HG02610 (cell line): Measurements from ENCODE around the gene KIAA1328.
"Not testable (repeated sequence)": the region's sequence is repeated elsewhere in the genome, so short reads cannot be mapped to it uniquely, and the experiment has no call there.

ENCODE experiments used
- ATAC-seq: cut with Tn5 transposase; IDR thresholded peaks from one replicate; pipeline ENCODE4 v1.9.1; 2021; ENCODE audit warnings: mild to moderate bottlenecking, moderate library complexity; ENCODE audit not compliant: unreplicated experiment

Gene KIAA1328

DNA sequence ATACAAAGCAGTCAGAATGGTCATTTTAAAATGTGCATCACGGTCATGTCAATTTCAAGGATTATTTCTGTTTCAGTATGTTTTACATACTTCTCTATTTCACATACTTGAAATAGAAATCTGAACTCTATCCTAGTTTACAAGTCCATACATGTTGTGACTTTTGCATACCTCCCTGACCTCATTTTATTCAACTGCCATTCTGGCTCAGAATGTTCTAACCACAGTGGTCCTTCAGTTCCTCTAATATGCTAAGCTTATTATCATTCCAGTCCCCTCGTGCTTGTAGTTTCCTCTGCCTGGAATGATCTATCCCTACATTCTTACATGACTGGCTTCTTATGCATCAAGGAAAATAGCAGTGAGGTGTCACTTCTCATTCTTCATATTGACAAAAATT lies 295.6 kb downstream of the KIAA1328 start:
- peak; percentile 70 for ATAC-seq

DNA sequence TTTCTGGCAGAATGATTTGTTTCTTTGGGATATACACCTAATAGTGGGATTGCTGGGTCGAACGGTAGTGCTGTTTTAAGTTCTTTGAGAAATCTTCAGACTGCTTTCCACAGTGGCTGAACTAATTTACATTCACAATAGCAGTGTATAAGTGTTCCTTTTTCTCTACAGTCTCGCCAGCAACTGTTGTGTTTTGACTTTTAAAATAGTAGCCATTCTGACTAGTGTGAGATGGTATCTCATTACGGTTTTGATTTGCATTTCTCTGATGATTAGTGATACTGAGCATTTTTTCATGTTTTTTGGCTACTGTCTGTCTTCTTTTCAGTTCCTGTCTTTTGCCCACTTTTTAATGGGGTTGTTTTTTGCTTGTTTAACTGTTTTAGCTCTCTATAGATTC lies 306.2 kb downstream of the KIAA1328 start:
- ATAC-seq = no peak

DNA sequence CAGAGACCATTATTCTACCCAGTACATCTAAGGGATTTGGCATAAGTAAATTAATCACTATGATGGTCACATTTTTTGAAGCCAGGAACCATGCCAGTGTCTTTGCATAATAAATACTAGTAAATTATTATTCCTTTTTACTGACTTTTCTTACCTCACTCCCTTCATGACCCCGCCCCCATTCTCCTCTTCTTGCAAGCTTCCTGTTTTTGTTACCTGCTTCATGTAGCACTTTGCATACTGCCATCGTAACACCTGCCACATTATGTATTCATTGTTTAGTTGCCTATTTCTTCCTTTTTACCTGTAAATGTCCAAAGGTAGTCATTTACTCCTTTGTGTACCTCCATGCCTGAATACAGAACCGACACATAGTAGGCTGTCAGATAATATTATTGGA lies 309.5 kb downstream of the KIAA1328 start:
- ATAC-seq = no peak

DNA sequence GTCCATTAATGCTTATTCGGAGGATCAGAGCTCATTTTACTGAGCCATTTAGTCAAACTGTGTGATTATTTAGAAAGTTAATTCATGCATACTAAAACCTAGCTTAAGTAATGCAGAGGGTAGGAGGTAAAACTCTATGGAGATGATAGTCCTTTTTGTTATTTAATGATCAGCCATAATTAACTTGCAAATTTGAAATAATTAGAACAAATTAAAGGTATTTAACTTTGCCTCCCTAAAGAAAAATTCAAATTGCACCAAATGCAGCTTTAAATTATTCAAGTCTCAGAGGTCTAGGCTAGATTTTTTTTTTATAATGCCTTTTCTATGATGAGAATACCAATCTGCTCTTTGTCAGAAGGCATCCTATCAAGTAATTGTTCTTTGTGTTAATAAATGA lies 310.9 kb downstream of the KIAA1328 start:
- ATAC-seq = no peak

DNA sequence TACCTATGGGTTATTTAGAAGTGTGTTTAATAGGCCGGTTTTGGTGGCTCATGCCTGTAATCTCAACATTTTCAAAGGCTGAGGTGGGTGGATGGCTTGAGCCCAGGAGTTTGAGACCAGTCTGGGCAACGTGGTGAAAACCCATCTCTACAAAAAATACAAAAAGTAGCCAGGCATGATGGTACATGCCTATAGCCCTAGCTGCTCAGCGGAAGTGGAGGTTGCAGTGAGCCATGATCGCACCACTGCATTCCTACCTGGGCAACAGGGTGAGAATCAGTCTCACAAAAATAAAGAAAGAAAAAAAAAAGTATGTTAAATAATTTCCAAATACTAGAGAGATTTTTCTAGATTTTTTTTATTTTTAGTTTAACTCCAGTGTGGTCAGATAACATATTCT lies 316.0 kb downstream of the KIAA1328 start:
- ATAC-seq = no peak

DNA sequence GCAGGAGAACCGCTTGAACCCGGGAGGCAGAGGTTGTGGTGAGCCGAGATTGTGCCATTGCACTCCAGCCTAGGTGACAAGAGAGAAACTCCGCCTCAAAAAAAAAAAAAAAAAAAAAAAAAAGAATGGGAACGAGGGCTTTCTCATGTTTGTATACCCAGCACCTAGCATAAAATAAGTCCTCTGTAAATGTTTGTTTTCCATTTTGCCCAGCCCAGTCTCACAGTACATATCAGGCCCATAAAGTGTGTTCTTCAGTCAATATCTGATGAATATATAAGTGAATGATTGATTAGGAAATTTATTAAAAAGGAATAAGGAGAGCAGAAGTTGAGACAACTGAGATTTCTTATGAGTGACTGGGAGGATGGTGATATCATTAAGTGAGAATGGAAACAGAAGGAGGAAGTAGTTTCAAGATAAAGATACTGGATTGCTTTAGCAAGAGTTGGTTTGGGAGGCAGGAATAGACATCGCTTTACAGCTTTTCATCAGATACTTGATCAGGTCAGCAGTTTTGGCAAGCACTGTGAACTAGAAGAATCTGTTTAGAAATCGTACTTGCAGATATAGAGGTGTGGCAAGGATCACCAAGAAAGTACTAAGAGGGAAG lies 327.5 kb downstream of the KIAA1328 start:
- no peak for ATAC-seq

DNA sequence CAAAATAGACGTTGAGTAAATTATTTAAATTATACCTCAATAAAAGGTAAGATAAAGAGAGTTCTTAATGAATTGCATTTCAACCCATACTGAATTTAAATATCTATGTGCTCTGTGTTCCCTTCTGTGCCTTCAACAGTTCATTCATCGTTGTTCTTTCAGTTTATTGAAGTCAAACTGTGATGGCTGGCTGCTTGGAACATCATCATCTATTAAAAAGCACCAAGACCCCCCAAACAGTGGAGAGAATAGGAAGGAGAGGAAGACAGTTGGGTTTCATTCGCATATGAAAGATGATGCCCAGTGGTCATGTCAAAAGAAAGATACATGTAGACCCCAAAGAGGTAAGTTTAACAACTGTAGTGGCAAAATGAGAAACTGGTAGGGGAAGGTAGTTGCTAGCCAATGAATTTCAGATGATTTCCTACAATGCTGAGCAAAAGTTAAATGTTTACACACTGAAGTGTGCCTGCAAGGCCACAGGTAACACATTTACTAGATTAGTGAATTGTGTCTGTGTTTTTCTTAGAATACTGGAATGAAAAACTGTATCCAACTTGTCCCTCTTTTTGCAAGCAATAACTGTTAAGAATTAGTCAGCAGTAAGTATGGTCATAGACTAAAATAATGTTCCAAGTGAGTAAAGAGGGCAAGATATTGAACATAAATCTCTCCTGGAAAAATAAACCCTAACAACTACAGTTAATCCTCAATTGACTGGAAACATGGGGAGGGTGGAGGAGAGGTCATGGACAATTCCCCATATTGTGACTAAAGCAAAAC lies 331.3 kb downstream of the KIAA1328 start:
- no peak for ATAC-seq

DNA sequence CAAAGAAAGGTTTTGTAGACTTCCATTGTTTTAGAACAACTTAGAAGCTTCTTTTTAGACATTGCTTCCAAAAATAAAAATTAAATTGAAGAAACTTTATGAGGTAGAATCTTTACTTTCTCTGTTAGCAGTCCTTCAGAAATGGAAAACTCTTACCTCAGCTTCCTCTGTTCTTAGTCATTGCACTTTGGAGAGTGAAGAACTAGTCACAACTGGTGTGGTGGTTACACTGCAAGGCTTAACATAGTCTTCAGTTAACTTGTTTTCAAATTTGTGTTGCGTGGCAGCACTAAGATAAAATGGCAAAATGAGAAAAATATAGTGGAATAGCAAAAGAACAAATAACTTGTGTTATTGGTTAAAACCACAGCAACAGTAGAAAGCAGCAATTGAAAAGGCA lies 332.6 kb downstream of the KIAA1328 start:
- ATAC-seq = no peak

DNA sequence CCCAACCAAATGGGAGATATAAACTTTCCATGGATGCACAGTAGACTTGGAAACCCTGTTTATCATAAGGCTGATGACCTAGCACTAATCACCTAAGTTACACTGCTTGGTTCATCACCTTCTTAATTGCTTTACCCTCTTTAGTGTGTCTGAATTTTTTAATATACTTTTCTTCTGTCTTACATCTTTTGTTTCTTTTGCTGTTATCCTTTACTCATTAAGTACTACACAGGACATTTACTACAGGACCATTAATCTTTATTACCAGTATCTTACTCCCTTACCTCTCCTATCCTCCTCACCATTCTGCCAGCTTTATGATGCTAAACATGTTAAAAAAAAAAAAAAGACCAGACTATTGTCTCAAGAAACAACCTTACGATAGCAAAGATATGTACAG lies 333.6 kb downstream of the KIAA1328 start:
- no peak for ATAC-seq

DNA sequence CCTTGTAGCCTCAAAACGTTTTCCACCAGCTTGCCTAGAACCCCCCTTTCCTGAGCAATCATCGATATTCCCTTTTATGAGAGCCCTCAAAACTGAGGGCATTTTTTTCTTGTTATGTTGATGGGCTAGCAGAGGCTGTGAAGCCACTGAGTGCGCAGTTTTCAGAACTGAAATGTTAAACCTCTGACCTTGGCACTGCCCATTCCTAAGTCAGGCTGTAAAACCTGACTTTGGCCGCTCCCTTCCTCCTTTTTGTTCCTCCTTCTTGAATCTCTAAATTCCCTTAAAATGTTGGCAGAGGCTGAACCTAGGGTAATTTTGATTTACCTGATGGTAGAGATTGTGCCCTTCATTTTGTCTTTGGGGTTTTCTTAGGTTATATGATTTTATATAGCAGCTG lies 334.2 kb downstream of the KIAA1328 start:
- no peak for ATAC-seq

DNA sequence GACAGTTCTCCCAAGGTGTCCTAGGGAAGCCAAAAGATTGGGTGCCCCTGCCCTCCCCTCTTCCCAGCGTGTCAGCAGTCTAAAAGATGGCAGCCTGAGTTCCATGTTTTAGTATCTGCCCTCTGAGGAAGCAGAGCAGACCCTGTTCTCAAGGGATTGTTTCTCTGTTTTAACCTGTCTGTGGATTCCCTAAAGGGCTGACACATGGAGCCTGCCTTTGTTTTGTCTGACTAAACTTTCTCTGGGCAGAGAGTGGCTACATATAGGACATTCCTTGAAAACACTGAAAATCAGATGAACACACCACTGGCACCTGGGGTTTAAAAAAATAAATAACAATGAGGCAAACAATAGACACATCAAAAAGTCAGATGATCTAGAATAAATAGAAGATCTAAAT lies 337.6 kb downstream of the KIAA1328 start:
- no peak for ATAC-seq

DNA sequence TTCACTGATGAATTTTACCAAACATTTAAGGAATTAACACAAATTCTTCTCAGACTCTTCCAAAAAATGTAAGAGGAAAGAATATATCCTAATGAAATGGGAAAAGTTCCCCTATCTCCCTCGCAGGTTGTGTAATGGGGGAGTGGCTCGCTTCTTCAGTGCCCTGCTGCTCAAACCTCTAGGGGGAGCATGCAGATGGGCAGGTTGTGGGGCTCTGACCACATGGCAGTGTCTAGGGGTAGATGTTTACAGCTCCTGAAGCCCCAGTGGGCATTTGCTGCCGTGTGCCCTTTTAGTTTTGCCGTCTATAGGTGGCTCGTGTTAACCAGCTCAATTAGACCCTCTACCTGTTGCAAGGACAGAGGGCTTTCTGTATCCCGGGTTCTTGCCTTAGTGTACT lies 338.0 kb downstream of the KIAA1328 start:
- not testable (repeated sequence) for ATAC-seq

DNA sequence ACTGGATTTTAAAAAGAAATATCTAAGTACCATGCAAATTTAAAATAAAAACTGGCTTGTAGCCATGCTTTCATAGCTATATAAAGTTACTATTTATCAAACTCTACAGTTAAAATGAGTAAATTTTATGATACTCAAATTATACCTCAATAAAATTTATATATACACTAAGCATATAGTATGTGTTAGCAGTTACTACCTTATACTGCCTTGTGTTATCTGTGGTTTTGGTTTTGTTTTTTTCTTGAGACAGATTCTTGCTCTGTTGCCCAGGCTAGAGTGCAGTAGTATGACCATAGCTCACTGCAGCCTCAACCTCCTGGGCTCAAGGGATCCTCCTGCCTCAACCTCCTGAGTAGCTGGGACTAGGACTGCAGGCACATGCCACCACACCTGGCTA lies 342.1 kb downstream of the KIAA1328 start:
- no peak for ATAC-seq

DNA sequence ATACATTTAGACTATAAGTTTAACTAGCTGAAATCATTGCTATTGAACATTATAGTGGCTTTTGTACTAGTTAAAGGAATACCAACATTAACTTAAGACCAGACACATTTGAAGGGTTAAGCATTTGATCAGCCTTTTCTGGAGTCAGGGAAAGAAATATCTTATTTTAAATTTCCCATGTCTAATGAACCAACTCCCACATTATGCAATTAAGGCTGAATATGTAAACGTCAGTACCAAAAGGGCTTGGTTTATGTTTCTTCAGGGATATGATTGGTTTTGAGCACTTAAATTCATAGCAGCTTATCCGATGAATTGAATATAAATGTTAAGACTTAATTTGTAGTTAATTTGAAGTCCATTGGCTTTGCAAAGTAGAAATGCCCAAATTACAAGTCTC lies 344.5 kb downstream of the KIAA1328 start:
- no peak for ATAC-seq

DNA sequence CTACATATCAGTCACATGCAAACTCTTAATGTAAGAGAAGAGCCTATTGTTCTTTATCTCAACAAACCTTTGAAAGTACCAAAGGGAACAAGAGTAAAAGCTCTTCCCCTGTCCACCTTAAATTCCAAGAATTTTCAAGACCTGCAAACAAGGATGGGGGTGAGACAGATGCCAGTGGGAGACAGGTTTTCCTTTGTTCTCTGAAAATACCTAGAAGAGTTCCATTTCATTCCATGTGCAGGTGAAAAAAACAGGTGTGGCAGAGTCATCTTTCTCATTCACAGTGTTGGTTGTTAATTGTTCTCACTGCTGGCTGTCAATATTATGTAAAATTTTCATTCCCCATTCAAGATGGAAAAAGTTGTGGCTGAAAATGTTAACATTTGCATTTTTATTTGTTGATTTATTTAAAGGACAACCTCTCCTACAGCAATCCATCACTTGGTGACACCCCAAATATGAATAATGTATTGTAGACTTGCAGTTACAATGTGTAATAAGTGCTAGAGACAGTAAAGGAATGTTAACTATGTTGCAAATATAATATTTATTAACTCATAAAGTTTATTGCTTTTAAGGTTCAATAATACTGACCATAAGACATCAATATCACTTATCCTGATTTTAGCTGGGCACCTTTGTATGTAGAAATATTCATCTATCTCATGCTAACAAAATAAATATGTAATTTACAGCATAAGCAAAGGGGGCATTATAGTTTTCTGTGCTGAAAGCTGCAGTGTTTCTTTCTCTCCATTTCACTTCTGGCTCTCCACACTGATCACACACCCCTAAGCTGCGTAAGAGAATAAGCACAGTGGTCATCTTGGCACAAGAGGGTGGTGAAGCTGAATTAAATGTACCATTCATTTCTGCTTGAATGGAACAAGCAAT lies 347.0 kb downstream of the KIAA1328 start:
- no peak for ATAC-seq

DNA sequence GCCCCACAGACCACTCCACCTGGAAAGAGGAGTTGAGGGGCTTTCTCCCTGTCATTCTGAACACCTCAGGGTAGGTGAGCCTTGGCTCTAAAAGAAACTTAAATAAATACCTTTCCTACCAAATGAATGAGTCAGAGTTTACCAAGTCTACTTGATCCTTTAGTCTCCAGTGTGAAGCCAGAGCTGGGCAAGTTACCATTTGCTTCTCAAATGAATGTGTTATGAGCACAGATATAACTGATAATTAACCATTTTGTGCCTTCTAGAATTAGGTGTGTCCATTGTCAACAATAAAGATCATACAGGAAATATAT lies 347.7 kb downstream of the KIAA1328 start:
- no peak for ATAC-seq

DNA sequence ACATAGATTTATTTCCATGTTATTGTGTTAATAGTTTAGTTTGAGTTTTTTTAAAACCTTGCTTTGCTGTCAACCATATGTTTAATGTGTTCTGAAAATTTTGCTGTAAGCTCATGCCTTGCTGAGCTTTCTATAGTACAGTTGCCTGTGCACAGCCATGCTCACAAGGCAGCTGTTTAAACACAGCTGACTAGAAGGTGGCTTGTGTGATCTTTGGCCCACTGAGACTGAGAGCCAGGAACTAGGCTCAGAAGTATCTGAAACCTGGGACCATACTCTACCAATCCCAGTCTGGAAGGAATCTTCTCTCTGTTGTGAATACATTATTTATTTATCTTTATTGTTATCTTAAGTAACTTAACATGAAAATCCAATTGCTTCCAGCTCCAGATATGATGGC lies 350.5 kb downstream of the KIAA1328 start:
- ATAC-seq = no peak

DNA sequence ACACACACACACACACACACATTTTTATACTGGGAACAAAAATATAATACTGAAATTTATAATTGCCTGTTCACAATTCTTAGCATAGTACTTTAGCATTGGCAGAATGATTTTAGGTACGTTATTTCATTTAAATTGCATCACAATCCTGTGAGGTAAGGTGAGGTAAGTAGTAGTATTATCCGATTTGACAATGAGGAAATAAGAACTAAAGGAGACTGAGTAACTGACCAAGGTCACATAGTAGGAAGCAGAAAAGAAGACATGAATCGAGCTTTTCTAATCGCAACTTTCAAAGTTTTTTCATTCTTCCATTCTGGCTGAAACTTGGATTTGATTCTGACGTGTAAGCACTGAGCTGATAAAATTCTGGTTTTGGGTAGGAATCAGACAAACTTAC lies 351.2 kb downstream of the KIAA1328 start:
- ATAC-seq = no peak

DNA sequence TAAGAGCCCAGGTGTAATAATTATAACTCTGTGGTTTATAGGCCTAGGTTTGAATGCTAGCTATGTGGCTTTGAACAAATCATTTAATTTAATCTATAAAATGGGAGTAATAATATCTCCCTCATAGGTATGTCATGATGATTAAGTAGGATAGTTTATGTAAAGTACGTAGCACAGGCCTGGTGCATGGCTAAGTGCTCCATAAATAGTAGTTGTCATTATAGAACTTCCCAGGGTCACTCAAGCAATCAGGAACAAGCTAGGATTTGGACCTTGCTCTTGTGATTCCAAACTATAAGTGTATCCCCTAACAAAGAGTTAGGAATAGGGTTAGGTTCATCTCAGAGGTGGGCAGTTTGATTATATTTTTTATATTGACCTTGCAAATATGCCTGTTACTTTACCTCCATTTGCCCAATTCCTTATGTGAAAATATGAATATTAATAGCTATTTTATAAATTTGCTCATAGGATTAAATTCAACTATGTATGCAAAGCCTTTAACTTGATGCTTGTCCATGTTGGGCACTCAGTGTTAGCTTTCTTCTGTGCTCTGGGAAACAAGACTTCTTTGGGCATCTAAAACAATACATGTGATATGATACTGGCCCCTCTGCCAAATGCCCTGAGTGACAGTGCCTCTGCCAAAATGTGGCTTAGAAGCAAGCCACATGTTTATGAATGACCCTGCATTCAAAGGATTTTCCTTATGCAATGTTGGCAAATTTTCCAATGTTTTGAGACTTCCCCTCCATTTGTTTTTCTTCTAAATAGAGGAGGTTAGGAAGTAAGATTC lies 353.6 kb downstream of the KIAA1328 start:
- ATAC-seq = no peak

DNA sequence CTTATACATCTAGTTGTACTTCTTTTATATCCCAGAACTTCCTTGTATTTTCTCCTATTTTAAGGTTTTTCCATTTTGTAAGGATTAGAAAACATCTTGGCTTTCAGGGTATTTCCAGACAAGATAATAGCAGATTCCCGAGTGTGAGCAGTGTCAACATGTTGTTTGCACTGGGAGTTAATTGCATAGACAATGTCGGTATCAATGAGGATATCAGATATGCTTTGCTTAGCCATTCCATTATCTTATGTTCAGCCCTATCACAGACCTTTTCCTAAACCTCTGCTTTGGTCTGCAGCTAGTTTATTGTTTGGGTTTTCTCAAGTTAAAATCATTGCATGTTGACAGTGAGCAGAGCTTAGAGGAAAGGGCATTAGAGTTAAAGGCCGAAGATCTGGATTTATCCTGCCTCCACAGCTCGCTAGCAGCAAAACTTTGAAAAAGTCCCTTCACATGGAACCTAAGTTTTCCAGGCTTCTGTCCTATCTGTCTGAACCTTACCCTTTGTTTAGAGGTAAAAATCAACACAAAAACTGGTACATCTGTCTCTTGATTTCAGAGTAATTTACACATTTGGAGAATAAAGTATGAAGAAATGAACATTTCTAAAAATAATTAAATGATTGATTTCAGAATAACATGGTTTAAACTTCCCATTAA lies 355.4 kb downstream of the KIAA1328 start:
- no peak for ATAC-seq
